Suppressor macrophage treated with lipopolysaccharide for 1 hour (primary cell): ENCODE measurements around the gene RASAL2.
A peak's percentile ranks its signal among the peaks of the same experiment; 100 is the strongest.

Source experiments
- DNase-seq, 3 donors: peaks; one replicate each; pipeline ENCODE4 v3.0.0-alpha.2; 2020 to 2022

The RASAL2 gene

DNA sequence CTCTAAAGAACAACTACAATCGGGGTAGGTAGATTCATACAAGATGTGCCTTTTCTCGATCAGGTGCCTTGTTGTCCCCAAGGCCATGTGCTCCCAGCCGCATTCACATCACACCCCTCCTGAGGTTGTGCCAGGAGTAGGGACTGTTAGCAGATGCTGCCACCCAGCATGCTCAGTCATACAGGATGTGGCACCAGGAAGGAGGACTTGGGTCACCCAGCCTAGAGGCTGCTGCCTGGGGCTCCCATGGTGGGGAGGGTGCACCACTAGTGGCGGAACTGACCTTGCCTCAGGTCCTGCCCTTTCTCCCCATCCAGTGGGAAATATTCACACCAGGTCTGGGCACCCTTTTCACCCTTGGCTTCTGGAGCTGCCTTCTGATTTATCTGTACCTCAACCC is 427.3 kb downstream of the RASAL2 start:
- DNase-seq: no peak

DNA sequence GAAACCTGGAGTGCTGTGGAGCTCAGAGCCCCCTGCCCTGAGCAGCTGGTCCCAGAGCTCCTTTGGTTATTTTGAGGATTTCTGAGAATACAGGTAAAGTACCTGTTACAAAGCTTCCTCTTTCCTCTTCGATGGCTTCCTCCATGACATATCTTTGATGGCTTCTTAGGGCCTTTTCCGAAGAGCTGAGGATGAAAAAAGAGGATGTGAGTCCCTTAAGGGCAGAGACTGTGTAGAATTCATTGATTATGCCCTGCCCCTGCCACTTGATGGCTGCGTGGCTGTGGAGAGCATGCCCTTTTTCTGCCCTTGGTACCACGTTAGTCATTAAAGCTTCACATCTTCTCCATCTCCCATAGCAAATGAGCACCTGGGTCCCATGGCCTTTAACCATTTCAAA is 433.2 kb downstream of the RASAL2 start:
- no peak for DNase-seq

DNA sequence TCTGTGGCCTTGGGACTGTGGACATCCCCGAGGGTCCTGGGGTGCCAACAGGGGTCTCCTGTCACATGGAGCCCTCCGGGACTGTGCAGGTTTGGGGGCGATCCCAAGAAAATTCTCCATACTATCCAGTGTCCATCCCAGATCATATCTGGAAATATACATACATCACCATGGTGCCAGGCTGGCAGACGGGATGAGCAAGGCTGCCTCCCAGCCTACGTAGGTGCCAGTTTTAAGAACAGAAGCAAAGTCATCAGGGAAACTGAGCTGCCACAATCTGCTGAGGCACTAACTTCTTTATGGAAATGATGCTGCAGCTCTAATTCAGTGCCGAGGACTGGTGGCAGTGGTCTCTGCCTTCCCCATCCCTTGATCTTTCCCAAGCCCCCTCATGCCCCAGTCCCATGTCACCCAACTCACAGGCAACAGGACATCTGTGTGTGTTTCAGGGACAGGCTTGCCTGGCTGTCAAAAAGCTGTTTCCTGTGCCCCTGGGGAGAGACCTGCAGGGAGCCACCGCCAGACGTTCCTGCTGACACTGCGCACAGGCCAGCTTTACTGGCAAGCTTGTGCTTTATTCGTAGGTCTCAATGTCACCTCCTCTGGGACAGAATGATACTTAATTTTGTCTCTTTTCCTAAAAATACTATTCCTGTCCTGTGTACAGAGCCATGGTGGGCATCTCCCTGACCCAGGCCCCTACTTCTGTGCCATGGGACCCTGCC is 434.5 kb downstream of the RASAL2 start:
- no peak for DNase-seq

DNA sequence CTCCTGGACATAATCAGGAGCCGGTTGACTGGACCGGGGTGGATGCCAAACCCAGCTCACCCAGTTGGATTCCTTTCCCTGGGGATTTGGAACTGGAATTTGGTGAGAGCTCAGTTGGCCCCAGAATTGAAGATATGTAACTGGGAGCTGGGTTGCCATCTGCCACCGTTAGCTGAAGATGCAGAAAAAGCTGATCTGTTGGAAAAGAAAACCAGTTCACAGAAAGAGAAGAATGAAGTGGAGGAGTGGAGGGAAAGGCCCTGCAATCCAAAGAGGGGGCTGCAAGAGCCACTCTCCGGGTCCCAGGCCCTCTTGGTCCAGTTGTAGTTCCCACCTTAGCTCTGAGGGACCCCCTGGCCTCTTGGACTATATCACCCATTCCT is 435.0 kb downstream of the RASAL2 start:
- no peak for DNase-seq

DNA sequence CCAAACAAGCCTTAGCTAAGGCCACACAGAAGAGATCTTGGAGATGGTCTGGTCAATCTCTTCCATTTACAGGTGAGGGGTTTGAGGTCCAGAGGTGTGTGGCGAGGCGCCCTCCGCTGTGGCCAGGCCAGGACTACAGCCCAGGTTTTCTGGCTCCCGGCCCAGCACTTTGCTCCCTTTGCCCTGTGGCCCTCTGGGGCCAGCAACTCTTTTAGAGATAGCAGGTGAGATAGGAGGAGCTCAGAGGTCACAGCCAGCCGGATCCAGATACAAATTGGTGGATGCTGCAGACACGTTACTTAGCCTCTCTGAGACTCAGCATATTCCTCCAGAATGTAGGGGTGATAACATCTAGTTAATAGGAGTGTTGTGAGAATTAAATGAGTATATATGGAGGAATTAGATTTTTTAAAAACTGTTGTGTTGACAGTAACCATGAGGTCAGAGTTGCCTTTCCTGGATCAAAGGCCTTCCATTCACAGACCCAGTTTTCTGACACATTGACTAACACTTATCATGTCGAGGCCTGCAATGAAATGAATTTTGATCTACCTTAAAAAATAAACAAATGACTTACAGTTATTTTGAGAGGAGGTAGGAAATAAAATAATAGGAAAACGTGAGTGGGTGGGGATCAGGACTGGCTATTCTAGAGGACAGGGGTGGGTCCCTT is 435.6 kb downstream of the RASAL2 start:
- DNase-seq: no peak

DNA sequence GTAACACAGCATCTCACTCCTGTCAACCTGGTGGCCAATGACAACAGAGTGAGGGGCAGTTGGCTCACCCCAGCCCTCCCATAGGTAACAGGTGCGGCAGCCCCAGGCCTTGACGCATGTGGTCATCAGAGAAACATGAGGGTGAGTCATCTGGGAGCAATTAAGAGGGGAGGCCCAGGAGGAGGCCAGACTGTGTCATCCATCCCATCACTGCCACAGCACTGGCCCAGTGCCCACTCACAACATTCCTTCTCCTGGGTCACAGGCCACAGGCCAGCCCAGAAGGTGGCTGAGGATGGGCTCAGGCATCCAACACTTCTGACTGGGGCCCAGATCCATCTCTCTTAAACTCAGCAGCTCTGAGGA is 436.1 kb downstream of the RASAL2 start:
- no peak for DNase-seq

DNA sequence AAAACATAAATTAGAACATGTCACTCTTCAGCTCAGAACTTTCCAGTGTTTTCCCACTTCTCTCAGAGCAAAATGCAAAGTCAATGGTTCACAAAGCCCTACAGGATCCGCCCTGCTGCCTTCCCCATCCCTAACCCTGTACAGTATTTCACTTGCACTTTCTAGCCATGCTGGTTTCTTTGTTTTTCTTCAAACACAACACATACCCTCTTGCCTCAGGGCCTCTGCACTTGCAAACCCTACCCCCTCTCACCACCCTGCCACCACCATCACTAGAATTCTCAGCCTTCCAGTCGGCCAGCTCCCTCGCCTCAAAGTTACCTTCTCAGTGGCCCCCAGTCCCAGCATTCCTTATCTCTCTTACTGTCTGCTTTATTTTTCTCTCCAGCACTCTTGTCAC is 436.6 kb downstream of the RASAL2 start:
- no peak for DNase-seq

DNA sequence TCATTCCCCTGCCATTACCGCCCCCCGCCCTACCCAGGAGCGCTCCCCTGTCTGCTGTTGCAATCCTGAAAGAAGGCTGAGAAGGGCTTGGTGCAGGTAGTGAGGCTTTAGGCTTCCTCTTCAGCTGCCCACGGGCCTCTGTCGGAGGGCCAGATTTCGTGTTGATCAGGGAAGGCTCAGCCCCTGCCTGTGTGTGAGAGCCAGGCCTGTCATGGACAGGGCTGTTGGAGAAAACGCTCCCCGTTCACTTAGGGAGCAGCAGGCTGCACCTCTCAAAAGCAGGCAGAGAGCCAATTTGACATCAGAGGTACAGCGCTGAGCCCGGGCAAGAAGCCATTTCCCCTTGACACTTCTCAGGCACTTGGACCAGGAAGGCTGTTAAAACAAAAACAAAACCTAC is 438.0 kb downstream of the RASAL2 start:
- no peak for DNase-seq

DNA sequence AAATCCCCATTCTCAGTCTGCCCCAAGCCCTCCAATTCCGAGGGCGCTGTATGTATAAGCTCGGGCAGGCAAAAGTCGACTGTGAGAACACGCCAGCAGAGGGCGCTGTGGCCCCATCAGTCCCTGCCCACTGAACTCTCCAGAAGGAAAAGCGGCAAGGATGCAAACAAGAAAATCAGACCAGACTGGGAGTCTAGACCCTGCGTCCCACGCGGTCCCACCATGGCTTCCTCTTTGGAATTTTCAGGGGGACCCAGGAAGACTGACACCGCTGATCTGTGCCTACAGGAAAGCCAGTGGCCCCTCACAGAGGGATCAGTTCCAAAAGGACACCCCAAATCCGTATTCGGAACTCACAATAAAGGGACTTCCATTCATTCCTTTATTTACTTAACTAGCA is 438.5 kb downstream of the RASAL2 start:
- DNase-seq: peak; percentile 81 to 90 (median 89)

DNA sequence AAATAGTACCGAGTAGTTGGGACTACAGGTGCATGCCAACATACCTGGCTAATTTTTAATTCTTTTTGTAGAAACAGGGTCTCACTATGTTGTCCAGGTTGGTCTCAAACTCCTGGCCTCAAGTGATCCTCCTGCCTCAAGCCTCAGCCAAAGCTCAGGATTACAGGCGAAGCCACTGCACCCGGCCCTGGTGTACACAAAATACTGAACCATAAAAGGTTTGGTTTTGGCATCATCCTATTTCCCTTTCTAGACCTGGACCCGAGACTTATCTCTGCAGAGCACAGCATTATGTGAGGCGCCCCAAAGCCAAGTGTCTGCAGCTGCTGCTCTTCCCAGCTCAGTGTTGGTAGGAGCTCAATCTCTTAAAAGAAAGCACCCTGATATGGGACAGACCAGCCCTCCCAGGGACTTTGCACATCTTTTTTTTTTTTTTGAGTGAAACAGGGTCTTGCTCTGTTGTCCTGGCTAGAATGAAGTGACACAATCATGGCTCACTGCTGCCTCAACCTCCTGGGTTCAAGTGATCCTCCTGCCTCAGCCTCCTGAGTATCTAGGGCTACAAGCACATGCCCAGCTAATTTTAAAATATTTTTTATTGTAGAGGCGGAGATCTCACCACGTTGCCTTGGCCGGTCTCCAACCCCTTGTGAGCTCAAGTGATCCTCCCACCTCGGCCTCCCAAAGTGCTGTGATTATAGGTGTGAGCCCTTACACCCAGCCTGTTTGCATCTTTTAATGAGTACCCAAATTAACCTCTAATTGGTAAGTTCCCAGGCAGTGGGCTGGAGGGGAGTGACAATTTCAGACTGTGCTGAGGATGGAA is 439.4 kb downstream of the RASAL2 start:
- no peak for DNase-seq
